ENCODE data around the gene SIDT2. TPM values are rescaled to one million over a fixed set of nuclear protein-coding genes. Genes with fewer than 3 reads are reported as not detected.

The SIDT2 gene
- total RNA-seq, 1 experiment from 2014 or later: 3.5 TPM

- H3K4me3 ChIP-seq: no peak overlapping the region
- H3K27me3 ChIP-seq (replicated peaks): no peaks in the 10 kb centered on the region
- H3K27ac ChIP-seq: no peak overlapping the region
- H3K9me3 ChIP-seq (replicated peaks): no peaks in the 10 kb centered on the region
- no peak for DNase-seq (ENCODE audit: low read depth in 1 of 2, low spot score in 2 of 2)
- no peaks in the 10 kb centered on the region for H3K4me1 ChIP-seq (replicated peaks)
- H3K36me3 ChIP-seq: peaks cover 20% of the 10 kb centered on the region
These were observed 21.0 kb upstream of the SIDT2 start for GRCh38 chr11:117157507-117157906.

GRCh38 chr11:117159892-117160291 is 18.7 kb upstream of the SIDT2 start:
- Histone ChIP-seq H3K27me3 (replicated peaks) (no peaks in the 10 kb centered on the region), H3K36me3 (peaks cover 29% of the 10 kb centered on the region)

GRCh38 chr11:117160826-117161225 is 17.7 kb upstream of the SIDT2 start:
- Histone ChIP-seq H3K4me3 (no peak overlapping the region), H3K9me3 (replicated peaks) (no peaks in the 10 kb centered on the region), H3K36me3 (peaks cover 28% of the 10 kb centered on the region), H3K27ac (no peak overlapping the region), H3K27me3 (replicated peaks) (no peaks in the 10 kb centered on the region), H3K4me1 (replicated peaks) (no peaks in the 10 kb centered on the region)
- no peak for DNase-seq (ENCODE audit: low read depth in 1 of 2, low spot score in 2 of 2)

More at GRCh38 chr11:117159892-117160291, 18.7 kb upstream of the SIDT2 start:
- H3K4me3 ChIP-seq: no peak overlapping the region
- H3K9me3 ChIP-seq (replicated peaks): no peaks in the 10 kb centered on the region
- no peak overlapping the region for H3K27ac ChIP-seq
- H3K4me1 ChIP-seq (replicated peaks): no peaks in the 10 kb centered on the region
- no peak for DNase-seq (ENCODE audit: low read depth in 1 of 2, low spot score in 2 of 2)

- H3K27ac ChIP-seq: no peak overlapping the region
- H3K4me3 ChIP-seq: no peak overlapping the region
- no peaks in the 10 kb centered on the region for H3K27me3 ChIP-seq (replicated peaks)
- H3K4me1 ChIP-seq (replicated peaks): no peaks in the 10 kb centered on the region
- DNase-seq (ENCODE audit: low read depth in 1 of 2, low spot score in 2 of 2): no peak
- peaks cover 34% of the 10 kb centered on the region for H3K36me3 ChIP-seq
- no peaks in the 10 kb centered on the region for H3K9me3 ChIP-seq (replicated peaks)
These were observed 12.1 kb upstream of the SIDT2 start for GRCh38 chr11:117166491-117166890.

GRCh38 chr11:117169736-117170135 is 8.8 kb upstream of the SIDT2 start:
- H3K27me3 ChIP-seq (replicated peaks): no peaks in the 10 kb centered on the region
- H3K36me3 ChIP-seq: peaks cover 15% of the 10 kb centered on the region; the same call in 1 of the 2 replicates
- DNase-seq (ENCODE audit: low read depth in 1 of 2, low spot score in 2 of 2): no peak
- no peak overlapping the region for H3K27ac ChIP-seq
- no peaks in the 10 kb centered on the region for H3K4me1 ChIP-seq (replicated peaks)
- H3K4me3 ChIP-seq: no peak overlapping the region
- no peaks in the 10 kb centered on the region for H3K9me3 ChIP-seq (replicated peaks)

- no peak for DNase-seq (ENCODE audit: low read depth in 1 of 2, low spot score in 2 of 2)
- Histone ChIP-seq H3K27me3 (replicated peaks) (no peaks in the 10 kb centered on the region), H3K27ac (no peak overlapping the region), H3K36me3 (peaks cover 15% of the 10 kb centered on the region; the same call in 1 of the 2 replicates), H3K4me1 (replicated peaks) (no peaks in the 10 kb centered on the region), H3K9me3 (replicated peaks) (no peaks in the 10 kb centered on the region), H3K4me3 (no peak overlapping the region)
These were observed 8.3 kb upstream of the SIDT2 start for GRCh38 chr11:117170210-117170609.

- H3K4me3 ChIP-seq: no peak overlapping the region
- H3K4me1 ChIP-seq (replicated peaks): no peaks in the 10 kb centered on the region
- no peaks in the 10 kb centered on the region for H3K9me3 ChIP-seq (replicated peaks)
- DNase-seq (ENCODE audit: low read depth in 1 of 2, low spot score in 2 of 2): no peak
- H3K27me3 ChIP-seq (replicated peaks): no peaks in the 10 kb centered on the region
- peaks cover 11% of the 10 kb centered on the region; the same call in 1 of the 2 replicates for H3K36me3 ChIP-seq
- H3K27ac ChIP-seq: no peak overlapping the region
These were observed 7.5 kb upstream of the SIDT2 start for GRCh38 chr11:117171007-117171403.

GRCh38 chr11:117171404-117172061 is 7.0 kb upstream of the SIDT2 start:
- Histone ChIP-seq H3K4me3 (no peak overlapping the region), H3K27ac (no peak overlapping the region), H3K9me3 (replicated peaks) (no peaks in the 10 kb centered on the region), H3K27me3 (replicated peaks) (no peaks in the 10 kb centered on the region), H3K36me3 (peaks cover 6% of the 10 kb centered on the region; the same call in 1 of the 2 replicates), H3K4me1 (replicated peaks) (no peaks in the 10 kb centered on the region)
- no peak for DNase-seq (ENCODE audit: low read depth in 1 of 2, low spot score in 2 of 2)

- Histone ChIP-seq H3K4me1 (replicated peaks) (no peaks in the 10 kb centered on the region), H3K9me3 (replicated peaks) (no peaks in the 10 kb centered on the region), H3K27ac (no peak overlapping the region), H3K27me3 (replicated peaks) (no peaks in the 10 kb centered on the region), H3K36me3 (peaks cover 6% of the 10 kb centered on the region; the same call in 1 of the 2 replicates), H3K4me3 (no peak overlapping the region)
- no peak for DNase-seq (ENCODE audit: low read depth in 1 of 2, low spot score in 2 of 2)
These were observed 5.7 kb upstream of the SIDT2 start for GRCh38 chr11:117172724-117173421.

GRCh38 chr11:117175104-117175503 is 3.4 kb upstream of the SIDT2 start:
- Histone ChIP-seq H3K9me3 (replicated peaks) (no peaks in the 10 kb centered on the region), H3K4me1 (replicated peaks) (peaks cover 8% of the 10 kb centered on the region), H3K27me3 (replicated peaks) (no peaks in the 10 kb centered on the region), H3K27ac (no peak overlapping the region), H3K36me3 (no peaks in the 10 kb centered on the region), H3K4me3 (no peak overlapping the region)
- no peak for DNase-seq (ENCODE audit: low read depth in 1 of 2, low spot score in 2 of 2)

- no peaks in the 10 kb centered on the region for H3K9me3 ChIP-seq (replicated peaks)
- no peaks in the 10 kb centered on the region for H3K36me3 ChIP-seq
- no peak overlapping the region for H3K27ac ChIP-seq
- no peak for DNase-seq (ENCODE audit: low read depth in 1 of 2, low spot score in 2 of 2)
- H3K4me3 ChIP-seq: no peak overlapping the region
- no peaks in the 10 kb centered on the region for H3K27me3 ChIP-seq (replicated peaks)
- H3K4me1 ChIP-seq (replicated peaks): peaks cover 9% of the 10 kb centered on the region
These were observed 2.8 kb upstream of the SIDT2 start for GRCh38 chr11:117175781-117176180.

GRCh38 chr11:117176186-117176585 is 2.4 kb upstream of the SIDT2 start:
- no peak for DNase-seq (ENCODE audit: low read depth in 1 of 2, low spot score in 2 of 2)
- no peaks in the 10 kb centered on the region for H3K9me3 ChIP-seq (replicated peaks)
- no peak overlapping the region for H3K27ac ChIP-seq
- H3K4me1 ChIP-seq (replicated peaks): peaks cover 9% of the 10 kb centered on the region
- no peaks in the 10 kb centered on the region for H3K36me3 ChIP-seq
- no peak overlapping the region for H3K4me3 ChIP-seq
- H3K27me3 ChIP-seq (replicated peaks): no peaks in the 10 kb centered on the region

GRCh38 chr11:117177534-117178209 is 871 bp upstream of the SIDT2 start:
- Histone ChIP-seq H3K9me3 (replicated peaks) (no peaks in the 10 kb centered on the region), H3K27me3 (replicated peaks) (no peaks in the 10 kb centered on the region), H3K36me3 (no peaks in the 10 kb centered on the region), H3K27ac (no peak overlapping the region), H3K4me1 (replicated peaks) (peaks cover 9% of the 10 kb centered on the region), H3K4me3 (no peak overlapping the region)
- DNase-seq (ENCODE audit: low read depth in 1 of 2, low spot score in 2 of 2): no peak
